Endothelial cell of umbilical vein (primary cell): ENCODE data around the gene TLR9. TPM values are rescaled to one million over a fixed set of nuclear protein-coding genes. Genes with fewer than 3 reads are reported as not detected.

Experiments
- BruUV-seq: library from RNA; stranded (reverse); fragments of 400-500 nt; replicated peaks from 2 replicates; lab custom pipeline; 2021; lab: Mats Ljungman, UMichigan
- CTCF ChIA-PET: fragments of 300-600, 350-600 bp; sonication (Branson Sonifier 250); formaldehyde crosslinking; loops from one replicate; lab custom pipeline; 2021; ENCODE audit warnings: antibody characterized with exemption, inconsistent platforms; lab: Charles Lee
- POLR2A ChIA-PET: fragments of 300-600, 350-600 bp; sonication (Branson Sonifier 250); formaldehyde crosslinking; loops from one replicate; lab custom pipeline; 2021; ENCODE audit warnings: antibody characterized with exemption, inconsistent platforms; lab: Charles Lee
- DNase-seq: peaks from one replicate; pipeline ENCODE4 v3.0.0-alpha.2; 2011; ENCODE audit warnings: low read depth, low spot score
- FAIRE-seq: peaks from 2 replicates; lab custom pipeline; 2011; peaks lifted over from hg19 to GRCh38; lab: Jason Lieb, UNC
- H2AFZ ChIP-seq: 2 replicates; pipeline ENCODE4 v1.6.0; 2012; ENCODE audit warnings: low read depth, low read length, control low read depth, inconsistent platforms
- H3K27ac ChIP-seq: 2 replicates; pipeline ENCODE4 v1.5.1; 2011; ENCODE audit warnings: low read depth, mild to moderate bottlenecking, control low read depth, low read length, moderate library complexity; ENCODE audit not compliant: insufficient read depth
- H3K27me3 ChIP-seq, 2 experiments: 2 replicates each; pipeline versions ENCODE4 v1.6.0 to v1.6.1; 2011; ENCODE audit warnings: low read length in 2 of 2, mixed read lengths in 1 of 2; ENCODE audit not compliant: control insufficient read depth in 2 of 2, insufficient read depth in 2 of 2
- H3K36me3 ChIP-seq, 2 experiments: 2 replicates in 1 of 2; 3 replicates in 1 of 2; pipeline ENCODE4 v1.5.1; 2011; ENCODE audit warnings: low read length in 2 of 2, mild to moderate bottlenecking in 1 of 2, moderate library complexity in 1 of 2; ENCODE audit not compliant: control insufficient read depth in 2 of 2, insufficient read depth in 2 of 2; ENCODE audit errors: extremely low read depth in 1 of 2
- H3K4me1 ChIP-seq: 3 replicates; pipeline ENCODE4 v1.5.1; 2011; ENCODE audit warnings: mild to moderate bottlenecking, low read length; ENCODE audit not compliant: control insufficient read depth, insufficient read depth; ENCODE audit errors: extremely low read depth
- H3K4me2 ChIP-seq: 2 replicates; pipeline ENCODE4 v1.6.1; 2011; ENCODE audit warnings: low read length, control low read depth, mixed read lengths; ENCODE audit not compliant: insufficient read depth
- H3K4me3 ChIP-seq, 3 experiments: fragments of 200-600 bp in 1 of 3; sonication (generic), shearing (Covaris generic) in 1 of 3; replicated peaks in 1 of 3; 2 replicates each; pipeline ENCODE4 v1.5.1; 2011 to 2016; ENCODE audit warnings: control low read depth in 3 of 3, low read length in 3 of 3, mild to moderate bottlenecking in 2 of 3, inconsistent platforms in 1 of 3, low read depth in 1 of 3, moderate library complexity in 1 of 3; ENCODE audit not compliant: insufficient read depth in 1 of 3
- H3K79me2 ChIP-seq: 2 replicates; pipeline ENCODE4 v1.6.0; 2012; ENCODE audit warnings: low read length, inconsistent platforms; ENCODE audit not compliant: control insufficient read depth, insufficient read depth
- H3K9ac ChIP-seq: replicated peaks from 2 replicates; pipeline ENCODE3; 2011; ENCODE audit warnings: low read length, control low read depth; ENCODE audit not compliant: insufficient read depth; ENCODE audit errors: extremely low read depth
- H3K9me1 ChIP-seq: replicated peaks from 3 replicates; pipeline ENCODE4 v1.6.0; 2011; ENCODE audit warnings: mild to moderate bottlenecking, low read length; ENCODE audit not compliant: control insufficient read depth, insufficient read depth; ENCODE audit errors: extremely low read depth
- H3K9me3 ChIP-seq: replicated peaks from 2 replicates; pipeline ENCODE4 v1.5.1; 2012; ENCODE audit warnings: low read length, inconsistent platforms; ENCODE audit not compliant: control insufficient read depth, insufficient read depth
- H4K20me1 ChIP-seq: replicated peaks from 2 replicates; pipeline ENCODE3; 2011; ENCODE audit warnings: mild to moderate bottlenecking, low read length; ENCODE audit not compliant: control insufficient read depth, insufficient read depth; ENCODE audit errors: extremely low read depth
- CTCF ChIP-seq, 2 donors: IDR thresholded peaks; 1 replicate in 1 of 2; 2 replicates in 1 of 2; pipeline ENCODE4 v1.5.1; 2011; ENCODE audit warnings: low read length in 2 of 2, mild to moderate bottlenecking in 2 of 2, moderate library complexity in 2 of 2, control low read depth in 1 of 2, inconsistent platforms in 1 of 2, low read depth in 1 of 2; ENCODE audit not compliant: insufficient read depth in 1 of 2; ENCODE audit errors: extremely low read depth in 1 of 2
- EZH2 ChIP-seq: IDR thresholded peaks from 2 replicates; pipeline ENCODE4 v1.6.1; 2012; ENCODE audit warnings: borderline replicate concordance, low read depth, mild to moderate bottlenecking, moderate library complexity, low read length, inconsistent platforms; ENCODE audit not compliant: severe bottlenecking
- FOS ChIP-seq: IDR thresholded peaks from 2 replicates; pipeline ENCODE4 v1.6.1; 2011; ENCODE audit warnings: mild to moderate bottlenecking, low read length, moderate library complexity, borderline replicate concordance; ENCODE audit not compliant: insufficient read depth
- GATA2 ChIP-seq: IDR thresholded peaks from 2 replicates; pipeline ENCODE4 v1.7.0; 2011; ENCODE audit warnings: low read depth, mild to moderate bottlenecking, moderate library complexity, mixed read lengths, low read length; ENCODE audit not compliant: insufficient read length, insufficient read depth
- JUN ChIP-seq: IDR thresholded peaks from 2 replicates; pipeline ENCODE4 v1.6.1; 2011; ENCODE audit warnings: borderline replicate concordance, low read depth; ENCODE audit not compliant: insufficient read length, insufficient read depth
- MAX ChIP-seq: IDR thresholded peaks from 2 replicates; pipeline ENCODE4 v1.6.1; 2011; ENCODE audit not compliant: insufficient read depth, insufficient read length
- MYC ChIP-seq: IDR thresholded peaks from one replicate; pipeline ENCODE4 v1.6.1; 2011; ENCODE audit warnings: mild to moderate bottlenecking, low read depth, low read length
- POLR2A ChIP-seq: IDR thresholded peaks from 2 replicates; pipeline ENCODE4 v1.6.1; 2012; ENCODE audit warnings: low read depth, mild to moderate bottlenecking, control low read depth, low read length
- POLR2AphosphoS5 ChIP-seq: IDR thresholded peaks from 2 replicates; pipeline ENCODE4 v1.6.1; 2012; ENCODE audit warnings: low read depth, mild to moderate bottlenecking, control low read depth, low read length, moderate library complexity; ENCODE audit not compliant: insufficient read depth
- dilution Hi-C: fragments of 300-500 bp; cut with MboI; formaldehyde crosslinking; loops from one replicate; pipeline ENCODE4 v1.15.0; 2019; ENCODE audit warnings: low sequenced_read_pairs; ENCODE audit not compliant: extremely low pct_ligation_motif_present
- intact Hi-C: fragments of 100-400 bp; cut with micrococcal nuclease; formaldehyde crosslinking; loops from one replicate; pipeline ENCODE4 v1.10.0; 2022
- polyA plus RNA-seq, 4 experiments: library from polyadenylated mRNA; depleted of rRNA in 3 of 4; stranded (reverse) in 3 of 4; unstranded in 1 of 4; fragments of >200 nt; gene quantifications; 2 replicates each; pipeline versions ENCODE4 v1.2.1 to v1.2.3, GENCODE V29; 2011 to 2012; ENCODE audit warnings: missing spikeins in 1 of 4
- total RNA-seq: library from RNA; stranded (reverse); gene quantifications from 2 replicates; pipeline ENCODE4 v1.2.3, GENCODE V29; 2021

The TLR9 gene
- total and polyA plus RNA-seq, 2 donors (not counting 3 experiments of a cell fraction or from before 2014, with no cell fraction given): not detected

GRCh38 chr3:52243791-52244628 is 18.6 kb upstream of the TLR9 start:
- Histone ChIP-seq H3K79me2 (peaks cover 9% of the 10 kb centered on the region), H3K4me3 (no peak overlapping the region), H3K27ac (peak overlapping the region; percentile 2), H3K36me3 (peaks cover 0 to 4% of the 10 kb centered on the region in 2 experiments), H3K9me3 (no peaks in the 10 kb centered on the region), H3K9ac (no peak overlapping the region), H3K9me1 (no peaks in the 10 kb centered on the region), H3K27me3 (no peaks in the 10 kb centered on the region), H2AFZ (peak overlapping the region; percentile 11), H3K4me2 (no peak overlapping the region), H3K4me1 (peaks cover 29% of the 10 kb centered on the region), H4K20me1 (no peaks in the 10 kb centered on the region)
- no TSS peak for BruUV-seq
- intact Hi-C loops (no loop called here), dilution Hi-C loops (no loop called here)
- no peak for TF ChIP-seq POLR2A
- TF ChIP-seq CTCF (IDR thresholded peaks at IDR 0.05; ENCODE audit: extremely low read depth in 1 of 2, insufficient read depth in 1 of 2, low read depth in 1 of 2, low read length in 2 of 2): no peak
- TF ChIP-seq EZH2: no peak
- no peak for TF ChIP-seq JUN
- peak; percentile 46 for TF ChIP-seq FOS
- TF ChIP-seq POLR2AphosphoS5: peak; percentile 24
- TF ChIP-seq MAX: no peak
- TF ChIP-seq MYC: no peak
- TF ChIP-seq GATA2: no peak
- ChIA-PET POLR2A (no interaction called here), CTCF (interaction anchor here (0.7 to 0.8 kb wide), 3 partner anchors 12 to 35 kb away, joined by 3 read pairs; partner anchors contain the start of gene WDR82)
- FAIRE-seq (peak; percentile 83), DNase-seq (peak; percentile 62)
